NAMALWA (cell line): ENCODE data around the gene MSI1.

Experiments used
- DNase-seq: peaks from one replicate; pipeline ENCODE4 v3.0.0-alpha.2; 2015; ENCODE audit warnings: low spot score

MSI1 gene

GRCh38 chr12:120368789-120369602, at the start of gene MSI1:
Gene MSI1, minus strand, starts transcription at chr12:120369164. Its CDS starts 73 bp downstream, at chr12:120369091.
- no peak for DNase-seq

- no peak for DNase-seq
Measured at GRCh38 chr12:120417917-120418580, 49.1 kb upstream of the MSI1 start.

- no peak for DNase-seq
Measured at GRCh38 chr12:120416490-120417216, 47.7 kb upstream of the MSI1 start.

GRCh38 chr12:120413901-120414695, 45.1 kb upstream of the MSI1 start:
- DNase-seq: no peak

DNA sequence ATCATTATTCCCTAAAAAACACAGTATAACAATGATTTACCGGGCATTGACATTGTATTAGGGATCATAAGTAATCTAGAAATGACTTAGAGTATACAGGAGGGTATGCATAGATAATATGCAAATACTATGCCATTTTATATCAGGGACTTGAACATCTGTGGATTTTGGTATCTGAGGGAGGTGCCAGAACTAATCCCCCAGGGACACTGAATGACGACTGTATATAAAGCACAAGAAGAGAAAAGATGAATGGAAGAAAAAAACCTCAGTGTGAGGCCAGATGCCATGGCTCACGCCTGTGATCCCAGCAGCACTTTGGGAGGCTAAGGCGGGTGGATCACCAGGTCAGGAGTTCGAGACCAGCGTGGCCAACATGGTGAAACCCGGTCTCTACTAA, 43.5 kb upstream of the MSI1 start:
- peak; percentile 74 for DNase-seq

GRCh38 chr12:120408771-120409170, 39.8 kb upstream of the MSI1 start:
- no peak for DNase-seq

GRCh38 chr12:120406553-120406952, 37.6 kb upstream of the MSI1 start:
- DNase-seq: no peak

- DNase-seq: no peak
Measured at GRCh38 chr12:120406069-120406468, 37.1 kb upstream of the MSI1 start.

DNA sequence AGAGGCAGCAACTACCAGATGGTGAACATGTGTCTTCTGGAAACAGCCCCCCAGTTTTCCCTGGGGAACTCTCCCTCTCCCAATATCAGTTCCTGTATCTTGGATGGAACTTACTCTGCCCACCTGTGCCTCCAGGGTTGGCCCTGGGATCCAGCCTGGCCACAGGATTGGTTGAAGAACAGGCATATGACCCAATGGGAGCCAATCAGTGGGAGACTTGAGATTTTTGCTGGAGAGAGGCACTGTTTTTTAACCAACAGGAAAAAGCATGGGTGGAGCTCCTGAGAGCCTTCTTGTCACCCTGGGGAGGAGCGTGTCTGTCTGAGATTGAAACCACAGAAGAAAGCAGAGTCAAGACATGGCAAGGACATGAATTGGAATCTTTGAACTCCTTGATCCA, 35.3 kb upstream of the MSI1 start:
- peak; percentile 36 for DNase-seq

DNA sequence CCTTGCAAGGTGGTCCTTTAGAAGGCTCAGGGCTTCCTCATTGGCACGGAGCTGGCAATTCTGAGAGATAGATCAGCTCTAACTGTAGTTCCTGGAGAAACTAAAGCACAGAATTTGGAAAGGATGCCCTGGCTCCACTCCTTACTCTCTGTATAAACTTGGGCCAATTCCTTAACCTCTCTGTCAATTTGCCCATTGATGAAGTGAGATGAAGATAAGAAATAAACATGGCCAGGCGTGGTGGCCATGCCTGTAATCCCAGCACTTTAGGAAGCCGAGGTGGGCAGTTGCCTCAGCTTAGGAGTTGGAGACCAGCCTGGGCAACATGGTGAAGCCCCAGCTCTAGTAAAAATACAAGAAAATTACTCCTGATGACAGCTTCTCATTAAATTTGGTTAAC, 34.9 kb upstream of the MSI1 start:
- DNase-seq: no peak

GRCh38 chr12:120402217-120402616, 33.3 kb upstream of the MSI1 start:
- no peak for DNase-seq

- no peak for DNase-seq
Measured at GRCh38 chr12:120399531-120399930, 30.6 kb upstream of the MSI1 start.

DNA sequence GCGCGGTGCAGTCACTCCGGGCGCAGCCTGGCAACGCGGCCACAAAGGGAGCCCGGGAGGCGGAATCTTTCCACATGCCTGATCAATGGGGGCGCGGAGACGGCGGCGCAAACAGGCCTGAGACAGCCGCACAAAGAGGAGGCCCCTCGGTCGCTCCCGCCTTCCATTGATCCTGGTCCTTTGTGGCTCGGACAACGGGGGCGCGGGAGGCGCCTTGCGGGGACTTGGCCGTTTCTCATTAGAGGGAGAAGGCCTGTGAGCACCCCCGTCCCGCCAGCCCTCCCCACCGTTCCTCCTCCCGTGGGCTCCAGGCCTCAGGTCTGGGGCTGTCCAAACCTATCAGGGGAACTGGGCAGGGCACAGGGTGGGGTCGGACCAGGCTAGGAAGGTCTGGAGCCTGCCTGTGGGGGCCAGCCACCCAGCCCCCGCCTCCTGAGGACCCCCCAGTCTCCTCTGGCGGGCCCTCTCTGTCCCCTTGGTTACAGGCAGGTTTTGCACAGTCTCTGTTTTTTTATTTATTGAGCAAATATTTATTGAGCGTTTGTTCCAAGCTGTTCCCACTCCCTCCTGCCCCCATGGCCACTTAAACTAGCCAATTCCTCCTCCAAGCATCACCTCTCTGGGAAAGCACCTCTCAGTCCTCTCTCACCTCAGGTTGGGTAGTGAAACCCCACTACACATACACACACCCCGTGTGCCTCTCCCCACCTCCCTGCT, 29.0 kb upstream of the MSI1 start:
- no peak for DNase-seq

- no peak for DNase-seq
Measured at GRCh38 chr12:120394483-120395367, 25.8 kb upstream of the MSI1 start.

- DNase-seq: no peak
Measured at GRCh38 chr12:120390540-120391120, 21.7 kb upstream of the MSI1 start.

DNA sequence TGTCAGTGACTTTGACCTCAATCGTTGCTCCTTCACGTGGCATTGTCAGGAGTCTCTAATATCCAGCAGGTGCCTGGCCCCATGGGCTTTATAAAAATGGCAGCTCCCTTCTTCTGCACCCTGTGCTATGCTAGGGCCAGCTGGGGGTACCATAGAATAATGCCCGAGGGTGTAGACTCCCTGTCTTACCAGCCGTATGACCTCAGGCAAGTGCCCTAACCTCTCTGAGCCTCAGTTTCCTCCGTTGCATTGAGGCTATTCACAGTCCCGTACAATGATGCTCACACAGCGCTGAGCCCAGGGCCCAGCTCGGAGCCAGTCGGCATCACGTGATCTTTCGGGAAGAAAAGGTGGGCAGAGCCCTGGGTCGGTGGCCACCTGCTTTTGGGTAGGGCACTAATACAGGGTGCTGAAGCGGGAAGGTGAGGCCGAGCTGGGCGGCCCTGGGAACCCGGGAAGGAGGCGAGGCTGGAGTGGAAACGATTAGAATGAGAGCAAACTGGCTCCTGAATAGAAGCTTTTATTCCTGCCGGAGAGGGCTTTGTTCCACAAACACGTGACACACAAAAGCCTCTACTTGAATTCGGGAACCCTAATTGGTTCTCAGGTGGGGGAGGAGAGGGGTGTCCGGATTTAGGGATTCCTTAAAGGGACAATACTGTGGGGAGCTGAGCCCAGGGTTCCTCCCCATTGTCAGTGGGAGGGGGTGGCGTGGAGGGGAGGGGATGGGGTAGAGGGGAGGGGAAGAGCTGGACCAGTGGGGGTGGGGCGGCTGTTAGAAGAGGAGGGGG, 19.9 kb upstream of the MSI1 start:
- DNase-seq: no peak

GRCh38 chr12:120381752-120382419, 12.9 kb upstream of the MSI1 start:
- no peak for DNase-seq

GRCh38 chr12:120378036-120378435, 9.1 kb upstream of the MSI1 start:
- no peak for DNase-seq

DNA sequence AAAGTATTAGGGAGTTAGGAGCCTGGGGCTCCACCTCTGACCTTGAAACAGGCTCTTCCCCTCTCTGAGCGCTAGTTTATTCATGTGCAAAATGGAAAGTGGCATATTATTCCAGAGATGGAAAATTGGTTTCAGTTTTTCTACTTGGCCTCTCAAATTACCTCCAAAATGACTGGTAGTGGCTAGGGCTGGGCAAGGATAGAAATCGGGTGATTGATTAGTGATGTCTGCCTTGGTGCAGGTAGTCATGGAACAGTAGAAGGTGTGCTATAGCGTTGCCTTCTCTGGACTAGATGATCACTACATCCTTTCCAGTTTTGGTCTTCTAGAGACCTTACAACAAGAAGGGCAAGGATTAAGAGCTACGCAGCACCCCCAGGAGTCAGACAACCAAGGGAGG, 8.6 kb upstream of the MSI1 start:
- no peak for DNase-seq
